GM12873 (cell line): Measurements from ENCODE around the gene LPP.

Source experiments
- CTCF ChIP-seq: IDR thresholded peaks from 2 replicates; pipeline ENCODE4 v1.5.1; 2012; ENCODE audit warnings: low read depth, mild to moderate bottlenecking, moderate library complexity, low read length, control low read depth; ENCODE audit not compliant: insufficient read depth; ENCODE audit errors: missing control alignments

Gene LPP

GRCh38 chr3:188294823-188295487 is 141.0 kb downstream of the LPP start:
- TF ChIP-seq CTCF: no peak

GRCh38 chr3:188295876-188296275 is 141.9 kb downstream of the LPP start:
- no peak for TF ChIP-seq CTCF

GRCh38 chr3:188296761-188297612 is 143.0 kb downstream of the LPP start:
- TF ChIP-seq CTCF: no peak

- TF ChIP-seq CTCF: no peak
Measured at GRCh38 chr3:188298585-188298984, 144.6 kb downstream of the LPP start.

DNA sequence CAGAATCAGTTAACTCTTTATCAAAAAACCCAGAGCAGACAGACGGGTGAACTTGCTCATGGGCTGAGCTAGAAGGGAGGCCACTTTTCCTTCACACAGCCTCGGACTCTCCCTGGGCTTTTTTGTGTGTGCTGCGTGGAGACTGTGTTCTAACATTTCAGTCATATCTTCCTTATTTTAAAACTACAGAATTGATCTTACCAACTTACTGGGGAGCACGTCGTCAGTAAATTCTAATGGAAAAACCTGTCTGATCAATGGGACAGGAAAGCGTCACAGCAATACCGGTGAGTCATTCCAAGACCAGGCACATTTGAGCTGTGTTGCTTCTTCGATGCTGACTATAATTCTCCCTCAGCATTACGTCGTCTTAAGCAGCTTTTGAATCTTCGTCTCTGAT is 145.1 kb downstream of the LPP start:
- no peak for TF ChIP-seq CTCF

- TF ChIP-seq CTCF: no peak
Measured at GRCh38 chr3:188299708-188300107, 145.8 kb downstream of the LPP start.

- TF ChIP-seq CTCF: no peak
Measured at GRCh38 chr3:188301147-188301546, 147.2 kb downstream of the LPP start.
